Neutrophil (primary cell): Measurements from ENCODE around the gene DCAF4.

Experiments
- H3K27ac ChIP-seq: fragments of 200-600 bp; sonication (generic); 2 replicates; pipeline ENCODE4 v1.5.1; 2016; ENCODE audit warnings: mild to moderate bottlenecking, moderate library complexity
- H3K27me3 ChIP-seq: fragments of 200-600 bp; sonication (generic); 2 replicates; pipeline ENCODE4 v1.6.0; 2016; ENCODE audit warnings: mild to moderate bottlenecking
- H3K36me3 ChIP-seq: fragments of 200-600 bp; sonication (generic); 2 replicates; pipeline ENCODE4 v1.5.1; 2017
- H3K4me1 ChIP-seq, 2 experiments: fragments of 200-600 bp in 1 of 2; sonication (generic) in 1 of 2; 1 replicate in 1 of 2; 2 replicates in 1 of 2; pipeline versions ENCODE4 v1.5.1 to v1.6.1; 2013 to 2016; ENCODE audit warnings: low read depth in 1 of 2, low read length in 1 of 2, mild to moderate bottlenecking in 1 of 2, moderate library complexity in 1 of 2; ENCODE audit not compliant: control insufficient read depth in 1 of 2, insufficient read depth in 1 of 2
- H3K4me3 ChIP-seq, 2 experiments: fragments of 200-600 bp in 1 of 2; sonication (generic) in 1 of 2; 1 replicate in 1 of 2; 2 replicates in 1 of 2; pipeline ENCODE4 v1.5.1; 2013 to 2016; ENCODE audit warnings: low read depth in 1 of 2, low read length in 1 of 2, mild to moderate bottlenecking in 1 of 2, moderate library complexity in 1 of 2
- H3K9me3 ChIP-seq: fragments of 200-600 bp; sonication (generic); 2 replicates; pipeline ENCODE4 v1.5.1; 2016
- CTCF ChIP-seq: fragments of 200-600 bp; sonication (generic); IDR thresholded peaks from 2 replicates; pipeline ENCODE4 v1.5.1; 2016; ENCODE audit warnings: antibody characterized with exemption

DCAF4 gene

GRCh38 chr14:72943876-72944430, 17.7 kb downstream of the DCAF4 start:
- no peaks in the 10 kb centered on the region for H3K9me3 ChIP-seq
- no peak overlapping the region for H3K27ac ChIP-seq
- no peak for TF ChIP-seq CTCF
- peaks cover 6% of the 10 kb centered on the region for H3K36me3 ChIP-seq
- no peaks in the 10 kb centered on the region for H3K4me1 ChIP-seq
- H3K27me3 ChIP-seq: no peaks in the 10 kb centered on the region
- H3K4me3 ChIP-seq: no peak overlapping the region

GRCh38 chr14:72945356-72946027, 19.2 kb downstream of the DCAF4 start:
- TF ChIP-seq CTCF: no peak
- Histone ChIP-seq H3K27me3 (no peaks in the 10 kb centered on the region), H3K36me3 (peaks cover 6% of the 10 kb centered on the region), H3K4me3 (no peak overlapping the region), H3K4me1 (no peaks in the 10 kb centered on the region), H3K9me3 (no peaks in the 10 kb centered on the region), H3K27ac (no peak overlapping the region)

- no peaks in the 10 kb centered on the region for H3K4me1 ChIP-seq
- H3K27ac ChIP-seq: no peak overlapping the region
- peaks cover 6% of the 10 kb centered on the region for H3K36me3 ChIP-seq
- H3K9me3 ChIP-seq: no peaks in the 10 kb centered on the region
- no peak overlapping the region for H3K4me3 ChIP-seq
- TF ChIP-seq CTCF: no peak
- H3K27me3 ChIP-seq: no peaks in the 10 kb centered on the region
Measured at GRCh38 chr14:72946491-72946890, 20.2 kb downstream of the DCAF4 start.

- H3K27me3 ChIP-seq: no peaks in the 10 kb centered on the region
- H3K36me3 ChIP-seq: peaks cover 6% of the 10 kb centered on the region
- TF ChIP-seq CTCF: no peak
- H3K27ac ChIP-seq: no peak overlapping the region
- H3K4me1 ChIP-seq: no peaks in the 10 kb centered on the region
- no peaks in the 10 kb centered on the region for H3K9me3 ChIP-seq
- H3K4me3 ChIP-seq: no peak overlapping the region
Measured at GRCh38 chr14:72947366-72948160, 21.3 kb downstream of the DCAF4 start.

- peak; percentile 57 for TF ChIP-seq CTCF
- Histone ChIP-seq H3K4me1 (no peaks in the 10 kb centered on the region), H3K36me3 (no peaks in the 10 kb centered on the region), H3K4me3 (no peak overlapping the region), H3K27ac (no peak overlapping the region), H3K9me3 (no peaks in the 10 kb centered on the region), H3K27me3 (no peaks in the 10 kb centered on the region)
Measured at GRCh38 chr14:72948481-72949138, 22.3 kb downstream of the DCAF4 start.
